NCI-H1092 treated with DMSO at 0.1 percent for 48 hours (cell line): Measurements from ENCODE around the gene CTIF.

Source experiments
- DNase-seq: peaks from one replicate; lab custom pipeline; 2025; lab: John Stamatoyannopoulos, UW

Gene CTIF

DNA sequence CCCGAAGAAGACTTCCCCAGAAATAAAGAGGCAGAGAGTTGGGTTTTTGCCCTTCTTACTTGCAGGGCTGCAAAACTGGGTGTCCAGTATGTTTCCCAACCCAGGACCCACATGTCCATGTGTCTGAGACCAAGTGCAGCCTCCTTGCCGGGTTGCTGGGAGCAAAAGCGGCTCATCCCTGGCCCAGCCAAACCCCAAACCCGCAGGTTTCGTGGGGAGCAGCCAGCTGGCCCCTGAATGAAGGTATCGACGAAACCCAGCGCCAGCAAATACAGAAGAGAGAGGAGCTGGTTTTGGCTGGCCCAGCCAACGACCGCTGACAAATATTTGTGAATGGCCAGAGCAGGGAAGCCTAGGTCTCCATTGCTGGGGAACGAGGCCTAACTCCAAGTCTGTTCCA, 214.9 kb downstream of the CTIF start:
- DNase-seq: no peak

DNA sequence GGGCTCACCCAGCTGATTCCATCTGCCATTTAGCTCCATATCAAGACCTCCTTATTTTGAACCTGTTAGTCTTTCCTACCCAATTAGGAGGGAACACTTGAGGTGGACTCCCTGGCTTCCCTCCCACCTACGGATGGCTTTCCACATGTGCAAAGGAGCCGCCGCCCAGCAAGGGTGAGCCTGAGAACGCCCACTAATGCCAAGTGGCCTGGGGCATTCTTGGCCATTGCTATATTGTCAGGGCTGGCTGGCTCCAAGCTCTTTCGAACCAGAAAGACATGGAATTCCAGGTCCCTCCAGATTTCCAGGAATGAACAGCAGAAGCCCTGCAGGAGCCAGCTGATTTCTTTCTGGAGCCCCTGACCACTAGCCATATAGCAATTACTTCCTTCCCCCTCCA, 215.7 kb downstream of the CTIF start:
- DNase-seq: no peak

DNA sequence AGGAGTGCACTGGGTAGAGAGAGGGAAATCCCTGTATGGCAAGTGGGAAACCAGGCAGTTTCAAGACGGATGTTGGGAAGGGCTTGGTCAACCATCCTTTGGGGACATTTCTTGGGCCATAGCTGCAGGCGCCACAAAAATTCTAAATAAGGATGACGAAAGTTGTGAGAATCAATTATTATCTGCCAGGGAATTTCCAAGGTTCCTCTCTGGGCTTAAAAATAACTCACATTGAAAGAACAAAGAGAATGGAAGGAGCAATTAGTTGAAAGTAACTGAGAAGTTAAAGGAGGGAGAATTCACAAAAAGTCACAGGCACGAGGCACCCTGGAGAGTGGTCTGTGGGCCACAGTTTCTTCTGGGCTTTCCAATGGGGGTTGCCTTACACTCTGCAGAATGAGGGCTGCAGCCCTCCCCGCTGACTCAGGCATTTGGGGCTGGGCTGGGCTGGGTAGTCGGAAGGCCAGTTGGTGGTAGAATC, 216.2 kb downstream of the CTIF start:
- no peak for DNase-seq

DNA sequence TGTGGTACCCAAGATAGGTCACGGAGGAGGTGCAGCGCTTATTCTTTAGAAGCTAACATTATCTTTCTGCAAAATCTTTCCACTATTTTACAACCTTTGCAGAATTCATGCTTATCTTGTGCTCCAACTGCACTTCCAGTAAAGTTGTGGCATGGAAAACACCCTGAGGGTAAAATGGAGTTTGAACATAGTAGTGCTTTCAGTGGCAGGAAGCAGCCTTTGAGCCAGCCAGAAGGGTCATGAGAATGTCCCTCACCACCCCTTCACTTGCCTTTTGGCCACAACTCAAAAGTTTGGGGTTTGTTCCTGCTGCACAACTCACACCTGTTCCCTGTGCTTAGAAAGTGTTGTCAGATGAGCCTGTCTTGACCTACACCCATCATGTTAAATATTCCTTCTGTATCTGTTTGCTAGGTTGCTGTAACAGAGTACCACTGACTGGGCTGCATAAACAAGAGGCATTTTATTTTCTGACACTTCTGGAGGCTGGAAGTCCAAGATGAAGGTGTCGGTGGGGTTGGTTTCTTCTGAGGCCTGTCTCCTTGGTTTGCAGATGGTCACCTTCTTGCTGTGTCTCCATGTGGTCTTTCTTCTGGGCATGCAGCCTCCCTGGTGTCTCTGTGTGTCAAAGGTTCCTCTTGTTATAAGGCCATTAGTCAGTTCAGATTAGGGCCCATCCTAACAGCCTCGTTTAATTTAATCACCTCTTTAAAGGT, 217.8 kb downstream of the CTIF start:
- no peak for DNase-seq

DNA sequence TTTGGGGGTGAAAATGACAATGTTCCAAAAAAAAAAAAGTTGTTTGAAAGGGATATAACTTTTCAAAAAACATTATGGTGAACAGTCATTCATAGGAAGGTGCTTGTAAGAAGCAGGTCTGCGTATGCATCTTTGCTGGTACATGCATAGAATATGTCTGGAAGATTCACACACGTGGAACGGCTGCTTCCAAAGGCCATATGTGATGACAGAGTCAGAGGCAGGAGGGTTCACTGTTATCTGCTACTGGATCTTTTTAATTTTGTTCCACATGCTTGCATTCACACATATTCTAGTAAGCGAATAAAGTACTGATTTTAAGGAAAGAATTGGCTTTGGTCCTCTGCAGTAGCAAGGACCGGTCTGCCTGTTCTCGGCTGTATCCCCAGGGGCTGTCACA, 218.5 kb downstream of the CTIF start:
- DNase-seq: no peak

DNA sequence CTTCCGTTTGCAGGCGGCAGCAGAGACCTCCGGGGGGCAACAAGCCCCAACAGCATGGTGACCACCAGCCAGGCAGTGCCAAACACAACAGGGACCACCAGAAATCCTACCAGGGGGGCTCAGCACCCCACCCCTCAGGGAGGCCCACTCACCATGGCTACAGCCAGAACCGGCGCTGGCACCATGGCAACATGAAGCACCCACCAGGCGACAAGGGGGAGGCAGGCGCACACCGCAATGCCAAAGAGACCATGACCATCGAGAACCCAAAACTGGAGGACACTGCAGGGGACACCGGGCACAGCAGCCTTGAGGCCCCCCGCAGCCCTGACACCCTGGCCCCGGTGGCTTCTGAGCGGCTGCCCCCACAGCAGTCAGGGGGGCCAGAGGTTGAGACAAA, 219.1 kb downstream of the CTIF start:
- DNase-seq: no peak

DNA sequence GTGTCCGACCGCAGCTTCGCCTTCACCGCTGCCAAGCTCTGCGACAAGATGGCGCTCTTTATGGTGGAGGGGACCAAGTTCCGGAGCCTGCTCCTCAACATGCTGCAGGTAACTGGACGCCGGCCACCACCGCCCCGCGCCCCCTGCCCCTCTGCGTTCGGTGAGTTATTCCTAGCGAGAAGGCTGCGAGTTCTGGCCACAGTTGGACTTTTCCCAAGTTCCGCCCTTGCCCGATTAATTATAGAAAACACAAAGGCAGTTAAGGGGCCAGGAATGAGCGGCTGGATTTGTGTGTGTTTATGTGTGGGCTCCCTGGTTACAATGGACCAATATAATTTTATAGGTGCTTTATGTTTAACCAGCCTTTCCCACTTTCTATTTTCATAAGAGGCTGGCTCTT, 222.8 kb downstream of the CTIF start:
- DNase-seq: no peak

DNA sequence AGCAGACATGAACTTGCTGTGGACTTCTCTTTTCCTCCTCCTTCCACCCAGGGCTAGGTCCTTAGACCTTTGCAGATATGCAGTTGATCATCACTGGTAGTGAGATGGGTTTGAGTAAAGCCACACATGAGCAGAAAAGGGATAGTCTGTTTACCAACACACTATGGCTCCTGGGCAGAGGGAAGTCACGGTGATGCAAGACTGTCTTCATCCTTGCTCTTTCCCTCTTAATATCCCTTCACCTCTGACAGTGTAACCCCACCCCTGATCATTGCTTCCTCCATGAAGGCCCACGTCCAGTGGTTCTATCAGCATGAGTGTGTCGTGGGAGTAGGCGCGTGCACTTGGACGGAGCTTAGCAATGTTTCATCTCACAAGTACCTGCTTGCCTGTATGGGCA, 223.2 kb downstream of the CTIF start:
- DNase-seq: no peak

DNA sequence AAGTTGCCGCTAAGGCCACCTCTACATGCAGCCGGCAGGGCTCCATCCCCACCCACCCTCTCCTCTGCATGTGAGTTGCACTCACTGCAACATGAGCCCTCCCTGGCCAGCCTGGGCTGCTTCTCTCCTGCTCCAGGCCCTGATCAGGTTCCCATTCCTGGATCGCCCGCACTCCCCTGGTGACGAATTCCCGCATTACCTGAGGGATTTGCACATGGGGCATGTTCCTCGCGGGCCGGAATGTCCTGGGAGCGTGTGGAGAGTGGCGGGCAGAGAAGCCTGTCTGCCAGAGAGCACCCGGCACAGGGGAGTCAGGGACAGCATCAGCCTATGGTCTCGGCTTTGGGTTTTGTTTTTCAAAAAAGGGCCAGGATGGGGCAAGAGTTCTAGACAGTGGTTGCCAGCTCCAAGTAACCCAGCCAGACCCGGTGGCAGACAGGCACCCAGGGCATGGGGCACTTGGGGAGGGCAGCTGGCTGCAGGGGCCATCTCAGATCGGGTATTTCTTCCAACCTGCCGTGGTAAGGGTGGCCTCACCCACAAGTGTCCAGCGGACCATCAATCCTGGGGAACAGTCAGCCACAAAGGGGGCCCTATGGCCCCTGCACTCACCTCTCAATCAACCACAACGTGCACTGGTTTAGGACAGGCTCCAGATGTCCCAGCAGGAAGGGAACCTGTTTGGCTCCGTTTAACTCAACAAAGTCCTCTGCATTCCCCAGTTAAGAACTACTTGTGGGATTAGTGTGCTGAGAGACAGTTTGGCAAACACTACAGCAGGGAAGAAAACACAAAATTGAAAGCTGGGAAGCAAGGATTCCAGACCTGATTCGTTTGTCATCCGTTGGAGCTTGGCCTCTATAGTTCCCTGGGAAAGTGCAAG, 224.2 kb downstream of the CTIF start:
- no peak for DNase-seq

DNA sequence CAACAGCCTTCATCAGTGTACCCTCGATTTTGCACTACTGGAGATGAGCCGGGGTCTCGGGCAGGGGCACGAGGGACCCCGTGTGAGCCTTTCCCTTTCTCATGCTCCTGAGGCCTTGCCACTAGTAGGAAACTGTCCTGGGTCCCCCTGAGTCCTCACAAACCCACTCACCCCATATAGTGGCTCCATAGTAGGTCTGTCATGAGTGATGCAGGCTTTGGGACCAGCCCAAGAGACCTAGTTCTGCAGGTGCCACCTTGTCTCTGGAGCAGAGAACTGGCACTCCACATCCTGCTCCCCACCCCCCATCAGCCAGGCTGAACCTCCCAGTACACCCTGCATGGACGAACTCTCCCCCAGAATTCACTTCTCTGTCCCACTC, 224.9 kb downstream of the CTIF start:
- no peak for DNase-seq

DNA sequence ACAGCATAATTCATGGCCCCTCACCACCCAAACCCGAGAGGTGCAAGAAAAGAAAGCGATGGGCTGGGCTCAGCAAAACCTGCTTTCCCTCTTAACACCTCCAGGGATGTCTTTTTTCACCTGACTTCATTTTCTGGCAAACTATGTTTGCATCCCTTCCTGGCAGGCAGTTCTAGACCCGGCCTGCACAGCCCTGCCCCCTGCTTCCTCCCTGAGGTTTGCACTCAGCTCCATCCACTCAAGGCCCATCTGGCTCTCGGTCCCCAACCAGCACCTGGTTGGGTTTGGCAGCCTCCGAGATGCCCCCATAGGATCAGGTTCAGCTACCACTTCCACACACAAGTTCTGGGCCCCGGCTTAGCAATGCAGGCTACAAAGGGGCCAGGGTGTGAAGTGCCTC, 226.2 kb downstream of the CTIF start:
- DNase-seq: no peak

DNA sequence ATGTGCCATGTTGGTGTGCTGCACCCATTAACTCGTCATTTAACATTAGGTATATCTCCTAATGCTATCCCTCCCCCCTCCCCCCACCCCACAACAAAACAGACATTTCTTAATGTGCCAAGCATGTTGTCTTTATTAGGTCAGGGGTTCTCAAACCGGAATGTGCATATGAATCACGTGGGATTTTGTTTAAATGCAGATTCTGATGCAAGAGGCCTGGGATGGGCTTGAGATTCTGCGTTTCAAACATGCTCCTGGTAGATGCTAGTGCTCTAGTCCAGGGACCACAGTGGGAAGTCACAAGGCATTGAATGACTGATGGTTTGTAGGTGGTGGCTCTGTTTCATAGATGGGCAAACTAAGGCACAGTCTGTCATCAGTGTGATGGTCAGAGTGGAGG, 227.2 kb downstream of the CTIF start:
- DNase-seq: no peak

DNA sequence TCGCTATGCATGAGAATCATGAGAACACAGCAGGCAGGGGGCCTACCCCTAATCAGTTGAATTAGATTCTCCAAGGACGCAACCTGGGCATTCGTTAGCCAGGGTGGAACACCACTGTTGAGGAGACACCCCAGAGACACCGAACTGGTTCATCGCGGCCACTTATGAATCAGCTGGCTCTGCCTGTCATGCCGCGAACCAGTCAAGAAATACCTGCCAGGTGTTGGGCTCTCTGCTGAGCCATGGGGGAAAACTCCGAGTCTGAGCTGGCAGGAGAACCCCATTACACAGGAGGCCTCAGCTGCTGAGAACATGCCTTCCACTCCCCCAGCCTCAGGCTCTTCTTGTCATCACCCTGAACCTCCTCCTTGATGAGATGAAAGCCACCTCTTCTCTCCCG, 227.7 kb downstream of the CTIF start:
- no peak for DNase-seq

DNA sequence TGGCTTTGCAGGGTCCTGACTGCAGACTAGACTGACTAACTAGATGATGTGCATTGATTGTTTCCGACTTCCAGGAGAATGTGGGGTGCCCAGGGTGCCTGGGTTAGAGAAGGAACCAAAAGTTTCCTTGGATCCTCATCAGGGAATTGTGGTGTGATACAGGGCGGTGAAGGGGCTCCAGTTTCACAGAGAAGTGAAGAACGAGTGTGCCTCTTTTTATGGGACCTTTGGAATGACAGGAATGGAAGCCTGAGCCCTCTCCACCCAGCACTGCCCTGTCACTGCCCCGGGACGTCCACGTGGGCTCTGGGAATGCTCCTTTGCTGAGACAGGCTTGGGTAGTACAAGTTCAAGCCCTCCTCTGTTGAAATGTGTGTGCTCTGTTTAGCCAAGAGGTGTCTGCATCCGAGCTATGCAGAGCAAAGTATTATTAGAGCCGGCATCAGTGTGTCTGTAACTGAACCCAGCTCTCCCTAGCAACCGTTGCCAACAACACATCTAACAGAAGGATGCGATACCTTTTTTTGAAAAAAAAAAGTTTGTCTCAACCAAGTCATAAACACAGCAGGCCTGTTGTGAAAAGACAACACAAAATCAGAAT, 228.4 kb downstream of the CTIF start:
- DNase-seq: no peak

DNA sequence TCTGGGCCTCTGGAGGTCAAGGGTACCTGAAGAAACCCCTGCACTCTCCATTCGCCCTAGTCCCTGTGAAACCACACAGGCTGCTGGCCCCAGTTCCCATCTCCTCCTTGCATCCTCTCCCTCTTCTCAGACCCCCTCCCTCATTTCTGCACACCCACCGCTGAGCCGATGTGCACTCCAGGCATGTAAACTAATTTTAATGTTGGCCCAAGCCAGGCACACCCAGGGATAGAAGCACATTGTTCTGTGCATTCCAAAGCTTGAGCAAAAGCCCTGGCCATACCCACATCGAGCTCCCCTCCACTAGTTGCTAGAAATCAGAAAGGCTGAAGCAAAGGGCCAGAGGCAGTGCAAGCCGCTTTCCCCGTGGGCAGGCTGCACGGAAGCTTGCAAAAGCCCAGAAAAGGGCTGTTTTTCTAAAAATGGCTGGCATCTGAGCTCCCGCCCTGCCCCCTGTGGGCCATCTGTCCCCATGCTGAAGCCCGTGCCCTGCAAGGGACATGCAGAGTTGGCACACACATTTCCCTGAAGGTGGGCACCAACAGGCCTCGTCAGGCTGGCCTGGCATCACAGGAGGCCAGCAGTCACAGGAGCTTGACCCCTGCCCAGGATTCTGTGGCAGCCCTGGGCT, 230.3 kb downstream of the CTIF start:
- DNase-seq: no peak

DNA sequence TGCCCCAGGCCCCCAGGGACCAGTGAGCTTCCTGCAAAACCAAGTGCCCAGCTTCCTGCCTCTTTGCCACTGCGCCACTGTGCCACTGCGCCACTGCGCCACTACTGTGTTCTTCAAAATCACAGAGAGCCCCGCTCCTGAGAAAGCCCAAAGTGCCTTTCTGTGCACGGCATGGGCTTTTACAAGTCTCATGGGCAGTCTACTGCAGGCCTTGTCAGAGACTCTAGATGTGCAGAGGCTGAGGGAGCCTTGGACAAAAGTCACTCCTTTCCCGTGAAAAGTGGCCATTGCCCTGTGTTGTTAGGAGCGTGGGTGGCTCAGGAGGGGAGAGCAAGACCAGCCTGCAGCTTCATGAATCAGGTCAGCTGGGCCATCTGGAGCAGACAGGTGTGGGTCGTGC, 231.4 kb downstream of the CTIF start:
- DNase-seq: no peak

DNA sequence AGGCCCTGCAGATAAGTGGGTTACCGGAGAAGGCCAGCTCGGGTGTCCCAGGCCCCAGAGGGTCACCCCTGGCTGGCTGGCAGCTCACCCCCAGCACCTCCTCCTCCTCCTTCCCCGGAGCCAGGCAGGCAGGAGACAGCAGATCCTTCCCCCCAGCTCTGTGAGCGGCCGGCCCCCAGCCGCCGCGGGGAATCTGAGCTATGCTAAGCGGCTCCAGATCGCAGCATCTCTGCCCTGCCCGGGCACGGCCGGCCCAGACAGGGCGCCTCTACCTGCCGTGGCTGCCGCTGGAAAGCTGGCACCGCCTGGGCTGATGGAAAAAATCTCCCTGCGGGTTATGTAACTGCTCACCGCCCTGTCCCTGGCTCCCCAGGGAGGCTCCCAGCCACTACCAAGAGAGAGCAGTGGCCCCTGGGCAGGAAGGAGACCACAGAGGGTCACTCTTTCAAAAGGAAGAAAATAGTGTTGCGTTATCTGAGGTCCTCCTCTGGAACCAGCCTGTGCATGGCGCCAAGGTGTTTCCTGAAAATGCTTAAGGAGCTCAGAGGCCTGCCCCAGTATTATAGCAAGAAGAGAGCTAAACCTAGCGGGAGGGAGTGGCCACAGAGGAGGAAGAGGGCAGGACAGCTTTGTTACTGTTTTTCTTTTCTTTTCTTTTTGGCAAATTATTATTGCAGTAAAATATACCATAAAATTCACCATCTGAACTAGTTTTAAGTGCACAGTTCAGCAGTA, 233.0 kb downstream of the CTIF start:
- no peak for DNase-seq

DNA sequence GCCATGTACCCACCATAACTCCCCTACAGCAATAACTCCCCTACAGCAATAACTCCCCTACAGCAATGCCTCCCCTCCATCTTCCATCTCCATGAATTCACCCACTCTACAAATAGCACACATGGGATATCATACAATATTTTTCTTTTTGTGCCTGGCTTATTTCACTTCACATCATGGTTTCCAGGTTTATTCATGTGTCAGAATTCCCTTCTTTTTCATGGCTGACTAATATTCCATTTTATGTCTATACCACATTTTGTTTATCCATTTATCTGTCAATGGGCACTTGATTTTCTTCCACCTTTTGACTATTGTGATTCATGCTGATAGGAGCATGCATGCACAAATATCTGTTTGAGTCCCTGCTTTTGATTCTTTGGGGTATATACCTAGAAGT, 233.6 kb downstream of the CTIF start:
- no peak for DNase-seq

DNA sequence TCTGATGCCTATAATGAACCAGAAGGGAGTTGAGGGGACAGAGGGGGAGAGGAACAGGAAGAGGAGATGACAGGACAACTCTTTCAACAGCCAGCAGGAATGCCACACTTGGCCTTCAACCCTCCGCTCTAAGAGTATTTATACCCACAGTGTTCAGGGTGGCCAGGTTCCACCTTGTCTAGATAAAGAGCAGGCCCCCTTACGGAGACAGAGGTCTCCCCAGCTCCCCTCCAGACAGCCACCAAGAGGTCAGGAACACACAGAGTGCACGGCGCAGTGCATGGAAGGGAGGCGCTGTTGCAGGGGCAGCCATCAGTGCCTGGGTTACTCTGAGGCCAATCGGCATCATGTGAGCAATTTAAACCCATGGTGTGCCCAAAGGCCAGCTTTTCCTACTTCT, 235.0 kb downstream of the CTIF start:
- no peak for DNase-seq

DNA sequence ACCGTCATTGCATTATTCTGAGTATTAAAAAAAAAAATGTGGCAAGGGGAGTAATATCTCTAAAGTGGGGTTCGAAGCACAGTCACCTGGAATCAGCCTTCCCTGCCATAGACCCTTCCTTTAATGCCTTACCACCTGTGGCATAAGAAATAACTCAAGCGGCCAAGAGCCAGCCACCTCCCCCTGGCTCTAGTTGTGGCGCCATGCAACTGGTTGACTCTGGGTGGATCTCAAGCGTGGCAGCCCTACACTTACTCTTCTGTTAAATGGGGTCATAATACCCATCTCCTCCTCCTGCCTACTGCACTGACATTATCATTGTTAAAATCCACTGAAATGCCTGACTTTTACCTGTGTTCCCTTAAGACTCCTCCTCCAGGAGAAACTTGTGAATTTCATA, 236.1 kb downstream of the CTIF start:
- no peak for DNase-seq

DNA sequence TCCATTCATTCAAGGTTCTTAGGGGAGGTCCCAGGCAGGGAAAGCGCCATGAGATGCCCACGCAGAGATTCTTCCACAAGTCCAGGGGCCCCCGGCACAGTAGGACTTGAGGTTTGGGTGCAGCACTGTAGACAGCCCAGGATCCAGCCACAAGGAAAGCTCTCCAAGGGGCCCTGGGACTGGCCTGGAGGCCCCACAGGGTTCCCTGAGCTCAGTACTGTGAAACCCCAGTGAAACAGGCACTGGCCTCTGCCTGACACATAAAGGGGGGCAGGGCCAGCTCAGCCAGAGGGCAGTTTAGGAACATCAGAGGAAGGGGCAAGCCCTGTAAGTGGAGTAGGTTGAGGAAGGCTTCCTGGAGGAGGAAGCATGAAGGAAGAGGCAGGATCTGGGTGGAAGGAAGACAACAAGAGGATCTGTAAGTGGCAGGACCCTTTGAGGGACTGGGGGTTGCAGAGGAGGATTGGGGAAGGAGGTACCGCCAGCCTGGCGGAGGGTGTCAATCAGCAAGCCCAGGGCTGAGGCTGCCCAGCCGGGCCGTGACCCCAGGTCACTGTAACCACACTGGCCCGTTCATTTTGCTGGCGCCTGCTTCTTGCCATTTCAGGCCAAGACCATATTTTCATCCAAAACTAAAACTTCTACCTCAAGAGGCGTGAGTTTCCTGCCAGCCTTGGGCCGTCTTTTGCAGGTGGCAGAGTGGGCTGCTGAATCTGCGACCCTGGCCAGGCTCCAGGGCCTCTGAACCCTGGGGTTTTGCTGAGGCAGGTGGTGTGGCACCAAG, 236.7 kb downstream of the CTIF start:
- DNase-seq: no peak
